ENCODE results near the gene CELSR2. TPM values are rescaled to one million over a fixed set of nuclear protein-coding genes. Genes with fewer than 3 reads are reported as not detected.

The CELSR2 gene
- polyA plus RNA-seq, 1 donor (not counting 4 experiments of a cell fraction or from before 2014, with no cell fraction given): 7.3 TPM

DNA sequence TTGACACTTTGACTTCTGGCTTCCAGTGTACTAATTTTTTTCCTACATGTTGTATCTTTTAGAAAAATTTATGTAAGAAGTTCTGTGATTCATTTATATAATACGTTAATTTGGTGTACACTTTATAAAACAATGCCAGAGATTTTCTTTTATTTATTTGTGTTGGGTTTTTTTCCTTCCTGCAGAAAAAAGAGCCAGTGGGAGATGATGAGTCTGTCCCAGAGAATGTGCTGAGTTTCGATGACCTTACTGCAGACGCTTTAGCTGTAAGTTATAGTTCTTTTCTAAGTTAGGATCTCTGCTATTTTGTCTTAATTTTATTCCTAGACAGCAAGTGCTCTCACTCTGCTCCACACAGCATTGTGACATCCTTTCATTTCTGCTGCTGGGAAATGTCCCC is 21.2 kb upstream of the CELSR2 start:
- peaks cover 20% of the 10 kb centered on the region for H3K4me1 ChIP-seq (ENCODE audit: control insufficient read depth, extremely low read depth, insufficient read depth, low read length)
- H3K27me3 ChIP-seq (ENCODE audit: control insufficient read depth, extremely low read depth, insufficient read depth, low read length): no peaks in the 10 kb centered on the region
- no peak overlapping the region for H2AFZ ChIP-seq (ENCODE audit: control insufficient read depth, low read length)
- dilution Hi-C loops (cut with MboI; ENCODE audit: extremely low pct_ligation_motif_present, low sequenced_read_pairs): no loop called here
- peaks cover 36 to 50% of the 10 kb centered on the region in 2 experiments for H3K36me3 ChIP-seq (ENCODE audit: control insufficient read depth in 2 of 2, extremely low read depth in 1 of 2, insufficient read depth in 2 of 2, low read length in 2 of 2)
- no peaks in the 10 kb centered on the region for H3K9me3 ChIP-seq (ENCODE audit: control insufficient read depth, low read depth, low read length)
- H3K4me3 ChIP-seq (ENCODE audit: control insufficient read depth in 2 of 3, extremely low read depth in 1 of 3, insufficient read depth in 2 of 3, low read depth in 1 of 3, low read length in 3 of 3): no peak overlapping the region
- no peak for DNase-seq (ENCODE audit: low read depth, low spot score)
- FAIRE-seq: no peak
- H3K79me2 ChIP-seq (ENCODE audit: control insufficient read depth, insufficient read depth, low read length): peaks cover 46% of the 10 kb centered on the region
- no peaks in the 10 kb centered on the region for H3K9me1 ChIP-seq (ENCODE audit: control insufficient read depth, extremely low read depth, insufficient read depth, low read length)
- H4K20me1 ChIP-seq (ENCODE audit: control insufficient read depth, extremely low read depth, insufficient read depth, low read length): peaks cover 6% of the 10 kb centered on the region
- TF ChIP-seq, protein P1, sequence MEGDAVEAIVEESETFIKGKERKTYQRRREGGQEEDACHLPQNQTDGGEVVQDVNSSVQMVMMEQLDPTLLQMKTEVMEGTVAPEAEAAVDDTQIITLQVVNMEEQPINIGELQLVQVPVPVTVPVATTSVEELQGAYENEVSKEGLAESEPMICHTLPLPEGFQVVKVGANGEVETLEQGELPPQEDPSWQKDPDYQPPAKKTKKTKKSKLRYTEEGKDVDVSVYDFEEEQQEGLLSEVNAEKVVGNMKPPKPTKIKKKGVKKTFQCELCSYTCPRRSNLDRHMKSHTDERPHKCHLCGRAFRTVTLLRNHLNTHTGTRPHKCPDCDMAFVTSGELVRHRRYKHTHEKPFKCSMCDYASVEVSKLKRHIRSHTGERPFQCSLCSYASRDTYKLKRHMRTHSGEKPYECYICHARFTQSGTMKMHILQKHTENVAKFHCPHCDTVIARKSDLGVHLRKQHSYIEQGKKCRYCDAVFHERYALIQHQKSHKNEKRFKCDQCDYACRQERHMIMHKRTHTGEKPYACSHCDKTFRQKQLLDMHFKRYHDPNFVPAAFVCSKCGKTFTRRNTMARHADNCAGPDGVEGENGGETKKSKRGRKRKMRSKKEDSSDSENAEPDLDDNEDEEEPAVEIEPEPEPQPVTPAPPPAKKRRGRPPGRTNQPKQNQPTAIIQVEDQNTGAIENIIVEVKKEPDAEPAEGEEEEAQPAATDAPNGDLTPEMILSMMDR (optimal IDR thresholded peaks at IDR 0.05 in 1 of 3, IDR thresholded peaks at IDR 0.05 in 1 of 3, conservative IDR thresholded peaks at IDR 0.05 in 1 of 3; ENCODE audit: extremely low read depth in 1 of 3, insufficient read depth in 2 of 3, low read length in 3 of 3): no peak
- no peak for TF ChIP-seq EZH2 (IDR thresholded peaks at IDR 0.05; ENCODE audit: low read length)
- H3K27ac ChIP-seq (ENCODE audit: control insufficient read depth, insufficient read depth, low read length): no peak overlapping the region
- H3K9ac ChIP-seq (ENCODE audit: control insufficient read depth, extremely low read depth, insufficient read depth, low read length): no peak overlapping the region
- H3K4me2 ChIP-seq (ENCODE audit: control insufficient read depth, extremely low read depth, insufficient read depth, low read depth, low read length): no peak overlapping the region

DNA sequence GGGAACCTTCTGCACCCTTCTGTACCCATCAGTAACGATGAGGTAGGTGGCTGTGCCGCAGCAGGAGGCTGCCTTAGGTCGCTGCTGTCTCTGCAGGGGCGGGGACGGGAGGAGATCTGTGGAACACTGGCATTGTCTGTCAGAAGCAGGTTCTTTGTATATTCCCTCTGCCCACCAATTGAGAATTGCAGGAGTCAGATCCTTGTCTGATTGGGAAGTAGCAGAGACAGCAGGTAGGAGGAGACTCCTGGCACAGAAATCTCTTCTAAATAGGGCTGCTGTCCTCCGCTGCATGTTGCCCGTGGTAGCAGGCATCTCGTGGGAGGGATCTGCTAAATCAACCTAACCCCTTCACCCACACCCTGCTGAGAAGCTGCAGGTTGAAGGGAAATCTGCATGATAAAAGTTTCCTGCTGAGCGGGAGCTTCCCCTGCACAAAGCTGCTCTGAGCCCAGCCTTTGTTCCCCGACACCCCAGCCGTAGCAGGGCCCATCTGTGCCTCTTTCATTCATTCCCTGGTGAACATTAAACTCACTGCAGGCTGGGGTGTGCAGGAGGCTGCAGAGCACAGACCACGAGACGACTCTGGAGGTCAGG is 19.7 kb upstream of the CELSR2 start:
- H2AFZ ChIP-seq (ENCODE audit: control insufficient read depth, low read length): no peak overlapping the region

More for the DNA sequence above, 19.7 kb upstream of the CELSR2 start:
- H3K4me3 ChIP-seq (ENCODE audit: control insufficient read depth in 2 of 3, extremely low read depth in 1 of 3, insufficient read depth in 2 of 3, low read depth in 1 of 3, low read length in 3 of 3): no peak overlapping the region
- H3K4me2 ChIP-seq (ENCODE audit: control insufficient read depth, extremely low read depth, insufficient read depth, low read depth, low read length): no peak overlapping the region
- H3K79me2 ChIP-seq (ENCODE audit: control insufficient read depth, insufficient read depth, low read length): peaks cover 32% of the 10 kb centered on the region
- H3K9ac ChIP-seq (ENCODE audit: control insufficient read depth, extremely low read depth, insufficient read depth, low read length): no peak overlapping the region
- peaks cover 34 to 50% of the 10 kb centered on the region in 2 experiments for H3K36me3 ChIP-seq (ENCODE audit: control insufficient read depth in 2 of 2, extremely low read depth in 1 of 2, insufficient read depth in 2 of 2, low read length in 2 of 2)
- H3K9me3 ChIP-seq (ENCODE audit: control insufficient read depth, low read depth, low read length): no peaks in the 10 kb centered on the region
- no peak for DNase-seq (ENCODE audit: low read depth, low spot score)
- peaks cover 6% of the 10 kb centered on the region for H4K20me1 ChIP-seq (ENCODE audit: control insufficient read depth, extremely low read depth, insufficient read depth, low read length)
- FAIRE-seq: no peak
- TF ChIP-seq, protein P1 (optimal IDR thresholded peaks at IDR 0.05 in 1 of 3, IDR thresholded peaks at IDR 0.05 in 1 of 3, conservative IDR thresholded peaks at IDR 0.05 in 1 of 3; ENCODE audit: extremely low read depth in 1 of 3, insufficient read depth in 2 of 3, low read length in 3 of 3): no peak
- TF ChIP-seq EZH2 (IDR thresholded peaks at IDR 0.05; ENCODE audit: low read length): no peak
- H3K27me3 ChIP-seq (ENCODE audit: control insufficient read depth, extremely low read depth, insufficient read depth, low read length): no peaks in the 10 kb centered on the region
- no peaks in the 10 kb centered on the region for H3K9me1 ChIP-seq (ENCODE audit: control insufficient read depth, extremely low read depth, insufficient read depth, low read length)
- no peak overlapping the region for H3K27ac ChIP-seq (ENCODE audit: control insufficient read depth, insufficient read depth, low read length)
- dilution Hi-C loops (cut with MboI; ENCODE audit: extremely low pct_ligation_motif_present, low sequenced_read_pairs): no loop called here
- peaks cover 18% of the 10 kb centered on the region for H3K4me1 ChIP-seq (ENCODE audit: control insufficient read depth, extremely low read depth, insufficient read depth, low read length)

All from keratinocyte (primary cell).